Endothelial cell of umbilical vein (primary cell): ENCODE data around the gene TMEM250. TPM values are rescaled to one million over a fixed set of nuclear protein-coding genes. Genes with fewer than 3 reads are reported as not detected.

Experiments used
- BruUV-seq: library from RNA; stranded (reverse); fragments of 400-500 nt; replicated peaks from 2 replicates; lab custom pipeline; 2021; lab: Mats Ljungman, UMichigan
- CTCF ChIA-PET: fragments of 300-600, 350-600 bp; sonication (Branson Sonifier 250); formaldehyde crosslinking; loops from one replicate; lab custom pipeline; 2021; ENCODE audit warnings: antibody characterized with exemption, inconsistent platforms; lab: Charles Lee
- POLR2A ChIA-PET: fragments of 300-600, 350-600 bp; sonication (Branson Sonifier 250); formaldehyde crosslinking; loops from one replicate; lab custom pipeline; 2021; ENCODE audit warnings: antibody characterized with exemption, inconsistent platforms; lab: Charles Lee
- DNase-seq: peaks from one replicate; pipeline ENCODE4 v3.0.0-alpha.2; 2011; ENCODE audit warnings: low read depth, low spot score
- FAIRE-seq: peaks from 2 replicates; lab custom pipeline; 2011; peaks lifted over from hg19 to GRCh38; lab: Jason Lieb, UNC
- H2AFZ ChIP-seq: 2 replicates; pipeline ENCODE4 v1.6.0; 2012; ENCODE audit warnings: low read depth, low read length, control low read depth, inconsistent platforms
- H3K27ac ChIP-seq: 2 replicates; pipeline ENCODE4 v1.5.1; 2011; ENCODE audit warnings: low read depth, mild to moderate bottlenecking, control low read depth, low read length, moderate library complexity; ENCODE audit not compliant: insufficient read depth
- H3K27me3 ChIP-seq, 2 experiments: 2 replicates each; pipeline versions ENCODE4 v1.6.0 to v1.6.1; 2011; ENCODE audit warnings: low read length in 2 of 2, mixed read lengths in 1 of 2; ENCODE audit not compliant: control insufficient read depth in 2 of 2, insufficient read depth in 2 of 2
- H3K36me3 ChIP-seq, 2 experiments: 2 replicates in 1 of 2; 3 replicates in 1 of 2; pipeline ENCODE4 v1.5.1; 2011; ENCODE audit warnings: low read length in 2 of 2, mild to moderate bottlenecking in 1 of 2, moderate library complexity in 1 of 2; ENCODE audit not compliant: control insufficient read depth in 2 of 2, insufficient read depth in 2 of 2; ENCODE audit errors: extremely low read depth in 1 of 2
- H3K4me1 ChIP-seq: 3 replicates; pipeline ENCODE4 v1.5.1; 2011; ENCODE audit warnings: mild to moderate bottlenecking, low read length; ENCODE audit not compliant: control insufficient read depth, insufficient read depth; ENCODE audit errors: extremely low read depth
- H3K4me2 ChIP-seq: 2 replicates; pipeline ENCODE4 v1.6.1; 2011; ENCODE audit warnings: low read length, control low read depth, mixed read lengths; ENCODE audit not compliant: insufficient read depth
- H3K4me3 ChIP-seq, 3 experiments: fragments of 200-600 bp in 1 of 3; sonication (generic), shearing (Covaris generic) in 1 of 3; replicated peaks in 1 of 3; 2 replicates each; pipeline ENCODE4 v1.5.1; 2011 to 2016; ENCODE audit warnings: control low read depth in 3 of 3, low read length in 3 of 3, mild to moderate bottlenecking in 2 of 3, inconsistent platforms in 1 of 3, low read depth in 1 of 3, moderate library complexity in 1 of 3; ENCODE audit not compliant: insufficient read depth in 1 of 3
- H3K79me2 ChIP-seq: 2 replicates; pipeline ENCODE4 v1.6.0; 2012; ENCODE audit warnings: low read length, inconsistent platforms; ENCODE audit not compliant: control insufficient read depth, insufficient read depth
- H3K9ac ChIP-seq: replicated peaks from 2 replicates; pipeline ENCODE3; 2011; ENCODE audit warnings: low read length, control low read depth; ENCODE audit not compliant: insufficient read depth; ENCODE audit errors: extremely low read depth
- H3K9me1 ChIP-seq: replicated peaks from 3 replicates; pipeline ENCODE4 v1.6.0; 2011; ENCODE audit warnings: mild to moderate bottlenecking, low read length; ENCODE audit not compliant: control insufficient read depth, insufficient read depth; ENCODE audit errors: extremely low read depth
- H3K9me3 ChIP-seq: replicated peaks from 2 replicates; pipeline ENCODE4 v1.5.1; 2012; ENCODE audit warnings: low read length, inconsistent platforms; ENCODE audit not compliant: control insufficient read depth, insufficient read depth
- H4K20me1 ChIP-seq: replicated peaks from 2 replicates; pipeline ENCODE3; 2011; ENCODE audit warnings: mild to moderate bottlenecking, low read length; ENCODE audit not compliant: control insufficient read depth, insufficient read depth; ENCODE audit errors: extremely low read depth
- EZH2 ChIP-seq: IDR thresholded peaks from 2 replicates; pipeline ENCODE4 v1.6.1; 2012; ENCODE audit warnings: borderline replicate concordance, low read depth, mild to moderate bottlenecking, moderate library complexity, low read length, inconsistent platforms; ENCODE audit not compliant: severe bottlenecking
- FOS ChIP-seq: IDR thresholded peaks from 2 replicates; pipeline ENCODE4 v1.6.1; 2011; ENCODE audit warnings: mild to moderate bottlenecking, low read length, moderate library complexity, borderline replicate concordance; ENCODE audit not compliant: insufficient read depth
- GATA2 ChIP-seq: IDR thresholded peaks from 2 replicates; pipeline ENCODE4 v1.7.0; 2011; ENCODE audit warnings: low read depth, mild to moderate bottlenecking, moderate library complexity, mixed read lengths, low read length; ENCODE audit not compliant: insufficient read length, insufficient read depth
- JUN ChIP-seq: IDR thresholded peaks from 2 replicates; pipeline ENCODE4 v1.6.1; 2011; ENCODE audit warnings: borderline replicate concordance, low read depth; ENCODE audit not compliant: insufficient read length, insufficient read depth
- MYC ChIP-seq: IDR thresholded peaks from one replicate; pipeline ENCODE4 v1.6.1; 2011; ENCODE audit warnings: mild to moderate bottlenecking, low read depth, low read length
- POLR2A ChIP-seq: IDR thresholded peaks from 2 replicates; pipeline ENCODE4 v1.6.1; 2012; ENCODE audit warnings: low read depth, mild to moderate bottlenecking, control low read depth, low read length
- POLR2AphosphoS5 ChIP-seq: IDR thresholded peaks from 2 replicates; pipeline ENCODE4 v1.6.1; 2012; ENCODE audit warnings: low read depth, mild to moderate bottlenecking, control low read depth, low read length, moderate library complexity; ENCODE audit not compliant: insufficient read depth
- dilution Hi-C: fragments of 300-500 bp; cut with MboI; formaldehyde crosslinking; loops from one replicate; pipeline ENCODE4 v1.15.0; 2019; ENCODE audit warnings: low sequenced_read_pairs; ENCODE audit not compliant: extremely low pct_ligation_motif_present
- intact Hi-C: fragments of 100-400 bp; cut with micrococcal nuclease; formaldehyde crosslinking; loops from one replicate; pipeline ENCODE4 v1.10.0; 2022
- polyA plus RNA-seq, 4 experiments: library from polyadenylated mRNA; depleted of rRNA in 3 of 4; stranded (reverse) in 3 of 4; unstranded in 1 of 4; fragments of >200 nt; gene quantifications; 2 replicates each; pipeline versions ENCODE4 v1.2.1 to v1.2.3, GENCODE V29; 2011 to 2012; ENCODE audit warnings: missing spikeins in 1 of 4
- total RNA-seq: library from RNA; stranded (reverse); gene quantifications from 2 replicates; pipeline ENCODE4 v1.2.3, GENCODE V29; 2021
- TF ChIP-seq, protein P1 (sequence below): IDR thresholded peaks from 2 replicates; pipeline ENCODE4 v1.6.1; 2011; ENCODE audit not compliant: insufficient read depth, insufficient read length
- TF ChIP-seq, protein P2 (sequence below), 2 donors: IDR thresholded peaks; 1 replicate in 1 of 2; 2 replicates in 1 of 2; pipeline ENCODE4 v1.5.1; 2011; ENCODE audit warnings: low read length in 2 of 2, mild to moderate bottlenecking in 2 of 2, moderate library complexity in 2 of 2, control low read depth in 1 of 2, inconsistent platforms in 1 of 2, low read depth in 1 of 2; ENCODE audit not compliant: insufficient read depth in 1 of 2; ENCODE audit errors: extremely low read depth in 1 of 2

Gene TMEM250
- total and polyA plus RNA-seq, 2 donors (not counting 3 experiments of a cell fraction or from before 2014, with no cell fraction given): 24.9 to 49.9 TPM

DNA sequence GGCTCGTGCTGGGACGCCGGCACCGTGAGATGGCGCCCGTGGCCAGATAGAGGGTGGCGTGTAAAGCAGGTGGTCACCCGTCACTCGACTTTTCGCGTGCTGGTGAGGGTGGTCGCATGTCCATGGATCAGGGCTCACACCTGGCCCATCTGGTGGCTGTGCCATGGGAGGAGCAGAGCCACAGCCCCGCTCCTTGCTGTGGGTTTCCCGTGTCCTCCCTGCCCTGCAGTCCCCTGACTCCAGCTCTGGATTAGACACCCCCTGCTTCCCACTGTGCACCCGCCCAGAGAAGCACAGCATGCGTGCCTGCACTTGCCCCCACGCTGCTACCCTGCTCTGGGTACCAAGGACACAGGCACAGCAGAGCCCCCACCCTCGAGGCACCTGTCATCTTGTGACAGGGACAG, 1.8 kb upstream of the TMEM250 start:
- no TSS peak for BruUV-seq
- no peaks in the 10 kb centered on the region for H3K27me3 ChIP-seq
- no peak for TF ChIP-seq GATA2
- TF ChIP-seq POLR2AphosphoS5: no peak
- TF ChIP-seq, protein P1, sequence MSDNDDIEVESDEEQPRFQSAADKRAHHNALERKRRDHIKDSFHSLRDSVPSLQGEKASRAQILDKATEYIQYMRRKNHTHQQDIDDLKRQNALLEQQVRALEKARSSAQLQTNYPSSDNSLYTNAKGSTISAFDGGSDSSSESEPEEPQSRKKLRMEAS: no peak
- no peak for TF ChIP-seq POLR2A
- no peak for TF ChIP-seq FOS
- no peak for TF ChIP-seq JUN
- TF ChIP-seq EZH2: no peak
- TF ChIP-seq, protein P2, sequence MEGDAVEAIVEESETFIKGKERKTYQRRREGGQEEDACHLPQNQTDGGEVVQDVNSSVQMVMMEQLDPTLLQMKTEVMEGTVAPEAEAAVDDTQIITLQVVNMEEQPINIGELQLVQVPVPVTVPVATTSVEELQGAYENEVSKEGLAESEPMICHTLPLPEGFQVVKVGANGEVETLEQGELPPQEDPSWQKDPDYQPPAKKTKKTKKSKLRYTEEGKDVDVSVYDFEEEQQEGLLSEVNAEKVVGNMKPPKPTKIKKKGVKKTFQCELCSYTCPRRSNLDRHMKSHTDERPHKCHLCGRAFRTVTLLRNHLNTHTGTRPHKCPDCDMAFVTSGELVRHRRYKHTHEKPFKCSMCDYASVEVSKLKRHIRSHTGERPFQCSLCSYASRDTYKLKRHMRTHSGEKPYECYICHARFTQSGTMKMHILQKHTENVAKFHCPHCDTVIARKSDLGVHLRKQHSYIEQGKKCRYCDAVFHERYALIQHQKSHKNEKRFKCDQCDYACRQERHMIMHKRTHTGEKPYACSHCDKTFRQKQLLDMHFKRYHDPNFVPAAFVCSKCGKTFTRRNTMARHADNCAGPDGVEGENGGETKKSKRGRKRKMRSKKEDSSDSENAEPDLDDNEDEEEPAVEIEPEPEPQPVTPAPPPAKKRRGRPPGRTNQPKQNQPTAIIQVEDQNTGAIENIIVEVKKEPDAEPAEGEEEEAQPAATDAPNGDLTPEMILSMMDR (IDR thresholded peaks at IDR 0.05; ENCODE audit: extremely low read depth in 1 of 2, insufficient read depth in 1 of 2, low read depth in 1 of 2, low read length in 2 of 2): no peak
- TF ChIP-seq MYC: no peak
- no peaks in the 10 kb centered on the region for H3K9me1 ChIP-seq
- no peak for FAIRE-seq
- H3K4me3 ChIP-seq: no peak overlapping the region
- H3K79me2 ChIP-seq: peaks cover 16% of the 10 kb centered on the region
- H3K4me1 ChIP-seq: peaks cover 12% of the 10 kb centered on the region
- dilution Hi-C loops (no loop called here), intact Hi-C loops (no loop called here)
- H3K4me2 ChIP-seq: no peak overlapping the region
- no peak overlapping the region for H3K27ac ChIP-seq
- DNase-seq: no peak
- no peak overlapping the region for H2AFZ ChIP-seq
- CTCF ChIA-PET: interaction anchor here (5.9 to 7.2 kb wide), 2 partner anchors 30 to 153 kb away, joined by 148 to 211 read pairs; no protein-coding TSS in a partner anchor
- H3K9ac ChIP-seq: no peak overlapping the region
- POLR2A ChIA-PET: no interaction called here
- H4K20me1 ChIP-seq: no peaks in the 10 kb centered on the region
- H3K9me3 ChIP-seq: no peaks in the 10 kb centered on the region
- peaks cover 0 to 9% of the 10 kb centered on the region in 2 experiments for H3K36me3 ChIP-seq
